Upper lobe of left lung (tissue), 6 donors: Measurements from ENCODE around the gene PFKP. TPM values are rescaled to one million over a fixed set of nuclear protein-coding genes. Genes with fewer than 3 reads are reported as not detected.

Source experiments
- ATAC-seq, 2 donors: fragments of 200-7000 bp; cut with Tn5 transposase; one replicate each; pipeline ENCODE4 v1.9.1; 2022; ENCODE audit warnings: mild to moderate bottlenecking in 2 of 2, moderate library complexity in 2 of 2; ENCODE audit not compliant: low FRiP score in 2 of 2
- DNase-seq, 2 donors: peaks; one replicate each; pipeline ENCODE4 v3.0.0-alpha.2; 2019 to 2020
- H3K27ac ChIP-seq, 4 donors: fragments of 200-600 bp; sonication (generic); one replicate each; pipeline ENCODE4 v1.5.1; 2016 to 2019
- H3K27me3 ChIP-seq, 4 donors: fragments of 200-600 bp; sonication (generic); one replicate each; pipeline ENCODE4 v1.5.1; 2017 to 2019
- H3K36me3 ChIP-seq, 4 donors: fragments of 200-600 bp; sonication (generic); one replicate each; pipeline ENCODE4 v1.5.1; 2016 to 2019
- H3K4me1 ChIP-seq, 4 donors: fragments of 200-600 bp; sonication (generic); one replicate each; pipeline ENCODE4 v1.5.1; 2018 to 2019
- H3K4me3 ChIP-seq, 4 donors: fragments of 200-600 bp; sonication (generic); one replicate each; pipeline ENCODE4 v1.5.1; 2017 to 2019; ENCODE audit warnings: mild to moderate bottlenecking in 2 of 4, moderate library complexity in 1 of 4
- H3K9me3 ChIP-seq, 4 donors: fragments of 200-600 bp; sonication (generic); one replicate each; pipeline ENCODE4 v1.5.1; 2018 to 2019
- CTCF ChIP-seq, 6 experiments: fragments of 450-650 bp in 4 of 6; fragments of 200-600 bp in 2 of 6; sonication (generic) in 2 of 6; IDR thresholded peaks; one replicate each; pipeline ENCODE4 v1.5.1; 2016 to 2019; ENCODE audit warnings: antibody characterized with exemption in 6 of 6
- EP300 ChIP-seq, 4 donors: sonication (generic); formaldehyde crosslinking; IDR thresholded peaks; one replicate each; pipeline ENCODE4 v1.5.1; 2017; ENCODE audit warnings: antibody characterized with exemption in 4 of 4, control low read depth in 2 of 4
- POLR2A ChIP-seq, 4 donors: fragments of 450-650 bp; IDR thresholded peaks; one replicate each; pipeline ENCODE4 v1.5.1; 2016 to 2017; ENCODE audit warnings: antibody characterized with exemption in 4 of 4, mild to moderate bottlenecking in 2 of 4
- POLR2AphosphoS5 ChIP-seq, 2 donors: sonication (generic); formaldehyde crosslinking; IDR thresholded peaks; one replicate each; pipeline ENCODE4 v1.5.1; 2017; ENCODE audit warnings: antibody characterized with exemption in 2 of 2
- WGBS, 2 donors: methylation state at CpG; one replicate each; pipeline ENCODE4 v1.1.5; 2017 to 2018; 5-methylcytosine and 5-hydroxymethylcytosine counted together
- total RNA-seq, 6 donors: library from RNA; depleted of rRNA in 4 of 6; stranded (reverse); fragments of >200 nt in 4 of 6; gene quantifications; one replicate each; pipeline versions ENCODE4 v1.1.0 to v1.2.1, GENCODE V29; 2016 to 2021
- donor health status: DM: no; HTN: no; CAD: no; lungs with moderate emphysema.
- donor health status: DM: no; HTN: yes; CAD: no; lungs with severe emphysema.

PFKP gene
- total RNA-seq, 6 donors from 2014 or later = 18.9 to 42.1 (median 30.8) TPM

- TF ChIP-seq CTCF (IDR thresholded peaks at IDR 0.05) (no peak), POLR2AphosphoS5 (IDR thresholded peaks at IDR 0.05) (no peak), POLR2A (IDR thresholded peaks at IDR 0.05) (no peak), EP300 (IDR thresholded peaks at IDR 0.05) (no peak)
- no peak overlapping the region for H3K27ac ChIP-seq
- no peak for ATAC-seq
- no peaks in the 10 kb centered on the region for H3K4me1 ChIP-seq
- WGBS, 2 donors = 94 to 97% methylated on average over 10 of the region's 10 CpGs
- H3K27me3 ChIP-seq = no peaks in the 10 kb centered on the region
- H3K36me3 ChIP-seq = peaks cover 65 to 100% (median 82%) of the 10 kb centered on the region in 4 donors
- no peak overlapping the region for H3K4me3 ChIP-seq
- no peak for DNase-seq
- no peaks in the 10 kb centered on the region for H3K9me3 ChIP-seq
Observed at GRCh38 chr10:3154666-3155065, 87.3 kb downstream of the PFKP start.

- ATAC-seq (no peak), DNase-seq (no peak)
- TF ChIP-seq CTCF (IDR thresholded peaks at IDR 0.05) = no peak
- TF ChIP-seq POLR2A (IDR thresholded peaks at IDR 0.05) = no peak
- no peak for TF ChIP-seq EP300 (IDR thresholded peaks at IDR 0.05)
- no peak for TF ChIP-seq POLR2AphosphoS5 (IDR thresholded peaks at IDR 0.05)
- Histone ChIP-seq H3K4me1 (no peaks in the 10 kb centered on the region), H3K27ac (no peak overlapping the region), H3K4me3 (no peak overlapping the region), H3K36me3 (peaks cover 64 to 95% (median 76%) of the 10 kb centered on the region in 4 donors), H3K27me3 (no peaks in the 10 kb centered on the region), H3K9me3 (no peaks in the 10 kb centered on the region)
- 94 to 96% methylated on average over 10 of the region's 10 CpGs for WGBS, 2 donors
Observed at GRCh38 chr10:3159152-3159551, 91.8 kb downstream of the PFKP start.

GRCh38 chr10:3162533-3162932 lies 95.2 kb downstream of the PFKP start:
- H3K9me3 ChIP-seq = no peaks in the 10 kb centered on the region
- no peaks in the 10 kb centered on the region for H3K27me3 ChIP-seq
- no peak for DNase-seq
- no peak for ATAC-seq
- WGBS, 2 donors = 94% methylated on average over 9 of the region's 9 CpGs
- TF ChIP-seq EP300 (IDR thresholded peaks at IDR 0.05) = no peak
- TF ChIP-seq POLR2AphosphoS5 (IDR thresholded peaks at IDR 0.05) = no peak
- peaks cover 60 to 95% (median 82%) of the 10 kb centered on the region in 4 donors for H3K36me3 ChIP-seq
- no peak overlapping the region for H3K4me3 ChIP-seq
- H3K27ac ChIP-seq = no peak overlapping the region
- H3K4me1 ChIP-seq = no peaks in the 10 kb centered on the region

GRCh38 chr10:3163879-3164278 lies 96.5 kb downstream of the PFKP start:
- ATAC-seq (no peak), DNase-seq (no peak)
- Histone ChIP-seq H3K4me3 (no peak overlapping the region), H3K27me3 (no peaks in the 10 kb centered on the region), H3K27ac (no peak overlapping the region), H3K36me3 (peaks cover 46 to 95% (median 80%) of the 10 kb centered on the region in 4 donors), H3K4me1 (no peaks in the 10 kb centered on the region), H3K9me3 (no peaks in the 10 kb centered on the region)
- WGBS, 2 donors = 77 to 79% methylated on average over 9 of the region's 9 CpGs
- no peak for TF ChIP-seq EP300 (IDR thresholded peaks at IDR 0.05)

- Histone ChIP-seq H3K9me3 (no peaks in the 10 kb centered on the region), H3K4me1 (peaks cover 0 to 4% (median 0%) of the 10 kb centered on the region in 4 donors), H3K36me3 (peaks cover 44 to 95% (median 79%) of the 10 kb centered on the region in 4 donors), H3K27ac (no peak overlapping the region), H3K4me3 (no peak overlapping the region), H3K27me3 (no peaks in the 10 kb centered on the region)
- no peak for DNase-seq
- WGBS, 2 donors = 93% methylated on average over 9 of the region's 9 CpGs
- TF ChIP-seq CTCF (IDR thresholded peaks at IDR 0.05) = no peak
- no peak for TF ChIP-seq EP300 (IDR thresholded peaks at IDR 0.05)
- no peak for TF ChIP-seq POLR2AphosphoS5 (IDR thresholded peaks at IDR 0.05)
- no peak for TF ChIP-seq POLR2A (IDR thresholded peaks at IDR 0.05)
- ATAC-seq = no peak
Observed at GRCh38 chr10:3165196-3165595, 97.8 kb downstream of the PFKP start.

GRCh38 chr10:3166496-3167290 lies 99.3 kb downstream of the PFKP start:
- 91 to 93% methylated on average over 10 of the region's 10 CpGs for WGBS, 2 donors

More at GRCh38 chr10:3166496-3167290, 99.3 kb downstream of the PFKP start:
- no peak for TF ChIP-seq EP300 (IDR thresholded peaks at IDR 0.05)
- no peak for TF ChIP-seq POLR2A (IDR thresholded peaks at IDR 0.05)
- no peak for TF ChIP-seq CTCF (IDR thresholded peaks at IDR 0.05)
- no peak for TF ChIP-seq POLR2AphosphoS5 (IDR thresholded peaks at IDR 0.05)
- Histone ChIP-seq H3K36me3 (peaks cover 38 to 81% (median 75%) of the 10 kb centered on the region in 4 donors), H3K27me3 (no peaks in the 10 kb centered on the region), H3K9me3 (no peaks in the 10 kb centered on the region), H3K4me1 (peaks cover 5 to 17% (median 7%) of the 10 kb centered on the region in 4 donors), H3K4me3 (no peak overlapping the region), H3K27ac (no peak overlapping the region)
- no peak for DNase-seq
- no peak for ATAC-seq
